SK-N-SH (cell line): ENCODE data around the gene TEX9.
"Not testable (repeated sequence)": the region's sequence is repeated elsewhere in the genome, so short reads cannot be mapped to it uniquely, and the experiment has no call there.

Experiments
- EP300 ChIP-seq, 2 experiments: IDR thresholded peaks; 2 replicates each; pipeline versions ENCODE4 v1.4.0 to v1.6.1; 2012; ENCODE audit warnings: borderline replicate concordance in 1 of 2, low read depth in 1 of 2, low read length in 1 of 2
- PBX3 ChIP-seq: IDR thresholded peaks from 2 replicates; pipeline ENCODE4; 2012

GRCh38 chr15:56397325-56397724 is 32.1 kb downstream of the TEX9 start:
- not testable (repeated sequence) for TF ChIP-seq EP300 (IDR thresholded peaks at IDR 0.05; ENCODE audit: borderline replicate concordance in 1 of 2, low read depth in 1 of 2, low read length in 1 of 2); PBX3
